Gastrocnemius medialis (tissue), 4 donors: ENCODE results near the gene BMP7.

Experiments used
- POLR2A ChIP-seq, 2 donors: fragments of 450-650 bp; IDR thresholded peaks; one replicate each; pipeline ENCODE4 v1.6.1; 2017; ENCODE audit warnings: antibody characterized with exemption in 2 of 2, mild to moderate bottlenecking in 2 of 2, moderate library complexity in 2 of 2
- TF ChIP-seq, protein P1 (sequence below), 5 experiments: fragments of 450-650 bp in 3 of 5; fragments of 200-600 bp in 2 of 5; sonication (generic) in 2 of 5; IDR thresholded peaks in 4 of 5; conservative IDR thresholded peaks in 1 of 5; 1 replicate in 4 of 5; 2 replicates in 1 of 5; pipeline ENCODE4 v1.5.1; 2016 to 2019; ENCODE audit warnings: antibody characterized with exemption in 5 of 5, mild to moderate bottlenecking in 3 of 5, moderate library complexity in 3 of 5

DNA sequence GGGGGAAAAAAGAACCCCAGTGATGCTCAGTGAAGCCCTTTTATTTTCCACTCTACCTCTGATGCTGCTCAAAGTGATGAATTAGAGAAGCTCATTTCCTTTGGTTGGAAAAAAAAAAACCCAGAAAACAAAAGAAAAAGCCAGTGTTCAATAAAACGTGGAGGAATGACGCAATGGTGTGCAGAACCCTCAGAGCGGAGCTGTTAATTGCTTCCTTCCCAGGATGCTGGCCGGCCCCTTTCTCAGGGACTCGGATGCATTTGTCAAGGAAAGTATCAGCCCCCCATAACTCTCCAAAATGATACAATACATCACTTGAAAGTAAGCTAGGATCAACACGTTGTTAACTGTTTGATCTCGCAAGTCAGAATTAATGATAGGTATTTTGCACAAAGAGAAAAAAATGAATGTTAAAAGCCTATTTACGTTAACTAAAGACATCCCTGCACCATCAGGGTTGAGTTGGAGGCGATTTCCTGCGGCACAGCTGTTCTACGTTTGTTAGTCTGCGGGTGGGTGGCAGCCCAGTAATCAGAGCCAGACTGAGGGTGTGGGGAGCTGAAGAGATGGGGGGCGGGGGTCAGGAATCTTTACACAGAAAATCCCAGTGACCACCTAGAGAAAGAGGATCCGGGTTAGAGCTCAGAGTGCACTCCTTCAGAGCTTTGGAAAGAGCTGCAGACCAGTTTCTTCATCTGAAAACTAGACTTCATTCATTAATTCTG is 132.4 kb downstream of the BMP7 start:
- TF ChIP-seq, protein P1, sequence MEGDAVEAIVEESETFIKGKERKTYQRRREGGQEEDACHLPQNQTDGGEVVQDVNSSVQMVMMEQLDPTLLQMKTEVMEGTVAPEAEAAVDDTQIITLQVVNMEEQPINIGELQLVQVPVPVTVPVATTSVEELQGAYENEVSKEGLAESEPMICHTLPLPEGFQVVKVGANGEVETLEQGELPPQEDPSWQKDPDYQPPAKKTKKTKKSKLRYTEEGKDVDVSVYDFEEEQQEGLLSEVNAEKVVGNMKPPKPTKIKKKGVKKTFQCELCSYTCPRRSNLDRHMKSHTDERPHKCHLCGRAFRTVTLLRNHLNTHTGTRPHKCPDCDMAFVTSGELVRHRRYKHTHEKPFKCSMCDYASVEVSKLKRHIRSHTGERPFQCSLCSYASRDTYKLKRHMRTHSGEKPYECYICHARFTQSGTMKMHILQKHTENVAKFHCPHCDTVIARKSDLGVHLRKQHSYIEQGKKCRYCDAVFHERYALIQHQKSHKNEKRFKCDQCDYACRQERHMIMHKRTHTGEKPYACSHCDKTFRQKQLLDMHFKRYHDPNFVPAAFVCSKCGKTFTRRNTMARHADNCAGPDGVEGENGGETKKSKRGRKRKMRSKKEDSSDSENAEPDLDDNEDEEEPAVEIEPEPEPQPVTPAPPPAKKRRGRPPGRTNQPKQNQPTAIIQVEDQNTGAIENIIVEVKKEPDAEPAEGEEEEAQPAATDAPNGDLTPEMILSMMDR (IDR thresholded peaks at IDR 0.05 in 4 of 5, conservative IDR thresholded peaks at IDR 0.05 in 1 of 5) = no peak
- TF ChIP-seq POLR2A (IDR thresholded peaks at IDR 0.05) = no peak
